WTC11 (cell line): Measurements from ENCODE around the gene GNPDA1.

Experiments
- CREB1 ChIP-seq: sonication (generic); formaldehyde crosslinking; IDR thresholded peaks from 2 replicates; pipeline ENCODE4 v1.8.0; 2023; ENCODE audit warnings: mild to moderate bottlenecking, missing genetic modification reagents
- ETV6 ChIP-seq: sonication (generic); formaldehyde crosslinking; IDR thresholded peaks from 2 replicates; pipeline ENCODE4 v1.8.1; 2022; ENCODE audit warnings: mild to moderate bottlenecking, missing genetic modification reagents
- FOXP1 ChIP-seq: sonication (generic); formaldehyde crosslinking; IDR thresholded peaks from 2 replicates; pipeline ENCODE4 v1.8.0; 2022; ENCODE audit warnings: missing genetic modification reagents, mild to moderate bottlenecking, moderate library complexity, borderline replicate concordance
- HMGA2 ChIP-seq: fragments of 250-450 bp; sonication (Bioruptor Pico); IDR thresholded peaks from 2 replicates; pipeline ENCODE4 v1.4.0; 2021; ENCODE audit warnings: mild to moderate bottlenecking, moderate library complexity
- JUN ChIP-seq: sonication (generic); formaldehyde crosslinking; IDR thresholded peaks from 2 replicates; pipeline ENCODE4 v1.8.0; 2023; ENCODE audit warnings: mild to moderate bottlenecking, missing genetic modification reagents
- MXD4 ChIP-seq: fragments of 250-450 bp; sonication (Bioruptor Pico); IDR thresholded peaks from 2 replicates; pipeline ENCODE4 v1.8.0; 2021; ENCODE audit warnings: mild to moderate bottlenecking, moderate library complexity, borderline replicate concordance
- NFE2L1 ChIP-seq: sonication (generic); formaldehyde crosslinking; IDR thresholded peaks from 2 replicates; pipeline ENCODE4 v1.8.1; 2023; ENCODE audit warnings: missing genetic modification reagents
- SMAD3 ChIP-seq: sonication (generic); formaldehyde crosslinking; IDR thresholded peaks from 2 replicates; pipeline ENCODE4 v1.8.0; 2022; ENCODE audit warnings: missing genetic modification reagents, mild to moderate bottlenecking, borderline replicate concordance
- TEAD4 ChIP-seq: sonication (generic); formaldehyde crosslinking; IDR thresholded peaks from 2 replicates; pipeline ENCODE4 v1.8.0; 2022; ENCODE audit warnings: mild to moderate bottlenecking, missing genetic modification reagents
- TF ChIP-seq, protein P1 (sequence below): sonication (generic); formaldehyde crosslinking; IDR thresholded peaks from 2 replicates; pipeline ENCODE4 v1.8.1; 2022; ENCODE audit warnings: mild to moderate bottlenecking, moderate library complexity, missing genetic modification reagents
- TF ChIP-seq, protein P2 (sequence below): fragments of 200-600 bp; IDR thresholded peaks from 2 replicates; pipeline ENCODE4 v1.8.0; 2022; ENCODE audit warnings: antibody characterized with exemption
- TF ChIP-seq, protein P3 (sequence below): sonication (generic); formaldehyde crosslinking; IDR thresholded peaks from 2 replicates; pipeline ENCODE4 v1.8.0; 2022; ENCODE audit warnings: mild to moderate bottlenecking, missing genetic modification reagents
- TF ChIP-seq, protein P4 (sequence below): fragments of 250-450 bp; sonication (Bioruptor Pico); IDR thresholded peaks from 2 replicates; pipeline ENCODE4 v2.1.2; 2022; ENCODE audit warnings: mild to moderate bottlenecking, moderate library complexity

DNA sequence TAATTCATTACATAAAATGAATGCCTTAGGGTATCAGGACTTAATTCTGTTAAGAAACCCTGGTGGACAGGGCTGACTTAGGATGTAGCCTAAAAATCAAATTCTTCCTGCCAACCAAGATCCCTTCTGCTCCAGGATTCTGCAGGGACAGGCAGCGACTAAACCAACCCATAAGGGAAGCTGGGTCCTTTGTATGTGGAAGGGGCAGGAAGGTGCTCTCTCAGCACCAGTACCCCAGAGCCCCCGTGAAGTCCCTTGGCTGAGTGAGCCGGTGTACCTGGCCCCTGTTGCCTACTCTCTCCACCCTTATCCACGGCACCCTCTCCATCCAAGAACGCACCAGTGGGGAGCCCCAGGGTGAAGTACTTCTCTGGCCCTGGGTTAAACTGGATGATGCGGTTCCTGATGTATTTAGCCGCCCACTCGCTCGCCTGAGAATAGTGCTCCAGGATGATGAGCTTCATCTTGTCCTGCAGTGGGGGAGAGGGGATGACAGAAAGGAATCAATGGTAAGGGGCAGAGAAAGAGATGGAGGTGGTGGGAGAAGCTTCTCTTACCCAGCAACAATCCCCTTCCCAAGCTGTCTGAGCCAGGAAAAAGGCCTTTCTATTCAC, 1.1 kb downstream of the GNPDA1 start:
- TF ChIP-seq, protein P1, sequence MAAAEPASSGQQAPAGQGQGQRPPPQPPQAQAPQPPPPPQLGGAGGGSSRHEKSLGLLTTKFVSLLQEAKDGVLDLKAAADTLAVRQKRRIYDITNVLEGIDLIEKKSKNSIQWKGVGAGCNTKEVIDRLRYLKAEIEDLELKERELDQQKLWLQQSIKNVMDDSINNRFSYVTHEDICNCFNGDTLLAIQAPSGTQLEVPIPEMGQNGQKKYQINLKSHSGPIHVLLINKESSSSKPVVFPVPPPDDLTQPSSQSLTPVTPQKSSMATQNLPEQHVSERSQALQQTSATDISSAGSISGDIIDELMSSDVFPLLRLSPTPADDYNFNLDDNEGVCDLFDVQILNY (CRISPR knock-in tag), result no peak
- TF ChIP-seq, protein P2, sequence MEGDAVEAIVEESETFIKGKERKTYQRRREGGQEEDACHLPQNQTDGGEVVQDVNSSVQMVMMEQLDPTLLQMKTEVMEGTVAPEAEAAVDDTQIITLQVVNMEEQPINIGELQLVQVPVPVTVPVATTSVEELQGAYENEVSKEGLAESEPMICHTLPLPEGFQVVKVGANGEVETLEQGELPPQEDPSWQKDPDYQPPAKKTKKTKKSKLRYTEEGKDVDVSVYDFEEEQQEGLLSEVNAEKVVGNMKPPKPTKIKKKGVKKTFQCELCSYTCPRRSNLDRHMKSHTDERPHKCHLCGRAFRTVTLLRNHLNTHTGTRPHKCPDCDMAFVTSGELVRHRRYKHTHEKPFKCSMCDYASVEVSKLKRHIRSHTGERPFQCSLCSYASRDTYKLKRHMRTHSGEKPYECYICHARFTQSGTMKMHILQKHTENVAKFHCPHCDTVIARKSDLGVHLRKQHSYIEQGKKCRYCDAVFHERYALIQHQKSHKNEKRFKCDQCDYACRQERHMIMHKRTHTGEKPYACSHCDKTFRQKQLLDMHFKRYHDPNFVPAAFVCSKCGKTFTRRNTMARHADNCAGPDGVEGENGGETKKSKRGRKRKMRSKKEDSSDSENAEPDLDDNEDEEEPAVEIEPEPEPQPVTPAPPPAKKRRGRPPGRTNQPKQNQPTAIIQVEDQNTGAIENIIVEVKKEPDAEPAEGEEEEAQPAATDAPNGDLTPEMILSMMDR, result no peak
- no peak for TF ChIP-seq MXD4 (CRISPR knock-in tag)
- no peak for TF ChIP-seq SMAD3 (CRISPR knock-in tag)
- TF ChIP-seq NFE2L1 (CRISPR knock-in tag), result no peak
- no peak for TF ChIP-seq HMGA2
- TF ChIP-seq TEAD4 (CRISPR knock-in tag), result no peak
- no peak for TF ChIP-seq CREB1 (CRISPR knock-in tag)
- TF ChIP-seq, protein P3, sequence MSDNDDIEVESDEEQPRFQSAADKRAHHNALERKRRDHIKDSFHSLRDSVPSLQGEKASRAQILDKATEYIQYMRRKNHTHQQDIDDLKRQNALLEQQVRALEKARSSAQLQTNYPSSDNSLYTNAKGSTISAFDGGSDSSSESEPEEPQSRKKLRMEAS, result no peak
- TF ChIP-seq JUN (CRISPR knock-in tag), result no peak
- no peak for TF ChIP-seq FOXP1 (CRISPR knock-in tag)
- no peak for TF ChIP-seq ETV6 (CRISPR knock-in tag)
- TF ChIP-seq, protein P4, sequence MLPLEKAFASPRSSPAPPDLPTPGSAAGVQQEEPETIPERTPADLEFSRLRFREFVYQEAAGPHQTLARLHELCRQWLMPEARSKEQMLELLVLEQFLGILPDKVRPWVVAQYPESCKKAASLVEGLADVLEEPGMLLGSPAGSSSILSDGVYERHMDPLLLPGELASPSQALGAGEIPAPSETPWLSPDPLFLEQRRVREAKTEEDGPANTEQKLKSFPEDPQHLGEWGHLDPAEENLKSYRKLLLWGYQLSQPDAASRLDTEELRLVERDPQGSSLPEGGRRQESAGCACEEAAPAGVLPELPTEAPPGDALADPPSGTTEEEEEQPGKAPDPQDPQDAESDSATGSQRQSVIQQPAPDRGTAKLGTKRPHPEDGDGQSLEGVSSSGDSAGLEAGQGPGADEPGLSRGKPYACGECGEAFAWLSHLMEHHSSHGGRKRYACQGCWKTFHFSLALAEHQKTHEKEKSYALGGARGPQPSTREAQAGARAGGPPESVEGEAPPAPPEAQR (CRISPR knock-in tag), result no peak
